HG03039 (cell line): ENCODE results near the gene TLK1.
A peak's percentile ranks its signal among the peaks of the same experiment; 100 is the strongest.

ENCODE experiments used
- ATAC-seq: cut with Tn5 transposase; IDR thresholded peaks from one replicate; pipeline ENCODE4 v1.9.1; 2021; ENCODE audit warnings: mild to moderate bottlenecking, moderate library complexity; ENCODE audit not compliant: unreplicated experiment

TLK1 gene

GRCh38 chr2:170969872-170970496 lies 190.7 kb downstream of the TLK1 start:
- ATAC-seq, result no peak

DNA sequence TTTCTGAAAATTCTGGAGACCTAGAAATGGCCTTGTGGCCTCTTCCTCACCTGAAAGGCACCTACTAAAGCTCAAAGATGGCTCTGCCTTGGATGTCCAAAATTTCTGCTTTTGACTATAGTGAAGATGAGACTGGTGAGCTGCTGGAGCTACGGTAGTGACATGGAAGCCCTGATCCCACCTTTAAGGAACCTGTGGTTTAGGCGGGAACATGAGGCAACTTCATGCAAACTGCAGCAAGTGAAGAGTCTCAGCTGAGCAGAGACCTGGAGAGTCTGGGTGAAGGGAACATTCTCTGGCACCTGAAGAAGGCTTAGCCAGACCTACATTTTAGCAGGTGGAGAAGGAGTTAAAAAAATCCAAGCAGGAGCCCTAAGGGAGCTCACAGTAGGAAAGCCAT lies 191.7 kb downstream of the TLK1 start:
- no peak for ATAC-seq

DNA sequence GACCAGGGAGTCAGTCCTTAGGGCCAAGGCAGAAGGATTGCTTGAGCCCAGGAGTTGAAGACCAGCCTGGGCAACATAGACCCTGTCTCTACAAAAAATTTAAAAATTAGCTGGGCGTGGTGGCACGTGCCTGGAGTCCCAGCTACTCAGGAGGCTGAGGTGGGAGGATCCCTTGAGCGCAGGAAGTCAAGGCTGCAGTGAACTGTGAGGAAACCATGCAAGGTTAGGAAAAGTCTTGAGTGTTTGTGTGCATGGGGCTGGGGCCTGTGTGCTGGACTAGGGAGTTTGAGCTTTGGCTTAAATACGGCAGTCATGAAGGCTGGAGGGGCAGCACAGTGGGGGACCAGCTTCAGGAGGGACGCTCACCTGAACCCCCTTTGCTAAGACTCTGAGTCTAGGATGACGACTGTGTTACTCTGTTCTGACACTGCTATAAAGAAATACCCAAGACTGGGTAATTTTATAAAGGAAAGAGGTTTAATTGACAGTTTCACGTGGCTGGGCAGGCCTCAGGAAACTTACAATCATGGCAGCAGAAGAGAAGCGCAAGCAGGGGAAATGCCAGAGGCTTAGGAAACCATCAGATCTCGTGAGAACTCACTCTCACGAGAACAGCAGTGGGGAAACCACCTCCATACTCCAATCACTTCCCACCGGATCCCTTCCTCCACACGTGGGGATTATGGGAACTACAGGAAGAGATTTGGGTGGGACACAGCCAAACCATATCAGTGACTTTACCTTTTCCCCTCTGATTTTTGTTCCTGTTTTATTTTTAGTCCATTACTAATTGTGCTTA lies 192.3 kb downstream of the TLK1 start:
- ATAC-seq, result no peak

- ATAC-seq, result no peak
These were observed 193.1 kb downstream of the TLK1 start for GRCh38 chr2:170967553-170967952.

GRCh38 chr2:170966648-170967396 lies 193.9 kb downstream of the TLK1 start:
- no peak for ATAC-seq

GRCh38 chr2:170965446-170966225 lies 195.1 kb downstream of the TLK1 start:
- ATAC-seq, result no peak

DNA sequence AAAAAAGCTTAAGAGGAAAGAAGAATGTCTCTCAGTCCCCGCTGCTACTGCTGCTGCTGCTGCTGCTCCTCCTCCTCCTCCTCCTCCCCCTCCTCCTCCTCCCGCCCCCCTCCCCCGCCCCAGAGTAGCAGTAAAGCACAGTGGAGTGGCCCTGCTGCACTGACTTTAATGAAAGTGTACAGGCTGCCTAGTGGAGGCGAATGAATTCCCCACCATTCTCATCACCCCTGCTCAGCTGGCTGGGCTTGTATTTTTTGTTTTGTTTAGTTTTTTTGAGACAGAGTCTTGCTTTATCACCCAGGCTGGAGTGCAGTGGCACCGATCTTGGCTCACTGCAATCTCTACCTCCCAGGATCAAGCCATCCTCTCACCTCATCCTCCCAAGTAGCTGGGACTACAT lies 197.3 kb downstream of the TLK1 start:
- no peak for ATAC-seq

GRCh38 chr2:170953941-170954340 lies 206.8 kb downstream of the TLK1 start:
- ATAC-seq, result no peak

DNA sequence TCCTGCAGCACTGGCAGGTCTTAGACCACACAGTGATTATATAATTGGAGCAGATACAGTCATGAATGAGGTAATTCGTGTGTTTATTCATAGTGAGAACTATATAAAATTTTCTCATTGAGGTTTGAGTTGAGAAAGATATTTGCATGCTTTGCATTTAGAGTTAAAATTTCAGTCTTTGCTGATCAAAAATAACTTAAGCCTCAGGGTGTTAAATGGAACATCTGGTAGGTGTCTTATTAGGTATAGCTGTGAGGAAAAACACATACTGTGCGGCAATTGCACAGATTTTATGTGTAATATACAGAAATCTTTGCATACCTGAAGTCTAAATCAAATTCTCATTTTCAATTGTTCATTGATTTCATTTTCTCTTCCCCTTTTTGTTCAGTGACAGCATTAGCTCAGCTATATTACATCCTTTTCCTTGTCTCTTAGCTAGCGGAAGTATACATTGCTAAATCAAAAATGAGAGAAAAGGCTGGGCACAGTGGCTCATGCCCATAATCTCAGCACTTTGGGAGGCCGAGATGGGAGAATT lies 210.4 kb downstream of the TLK1 start:
- peak; percentile 68 for ATAC-seq

GRCh38 chr2:170949415-170949814 lies 211.3 kb downstream of the TLK1 start:
- no peak for ATAC-seq

DNA sequence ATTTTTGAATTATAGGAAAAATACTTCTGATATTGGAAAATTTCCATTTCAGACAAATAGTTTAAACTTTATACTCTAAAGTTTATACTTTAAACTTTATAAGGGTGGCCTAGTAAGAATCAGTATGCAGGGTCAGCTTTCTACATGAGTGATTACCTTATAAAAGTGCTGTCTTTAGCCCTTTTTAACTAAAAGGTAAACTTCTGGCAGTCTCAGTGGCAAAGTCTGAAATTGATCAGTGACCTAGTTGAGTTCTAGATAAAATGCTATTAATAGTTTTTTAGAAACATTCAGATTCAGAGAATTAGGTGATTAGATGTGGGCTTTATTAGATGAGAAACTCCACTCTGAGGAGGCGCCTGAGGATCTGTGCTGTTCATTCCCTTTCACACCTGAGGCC lies 216.1 kb downstream of the TLK1 start:
- no peak for ATAC-seq

GRCh38 chr2:170943596-170943995 lies 217.1 kb downstream of the TLK1 start:
- ATAC-seq, result no peak

- no peak for ATAC-seq
These were observed 217.7 kb downstream of the TLK1 start for GRCh38 chr2:170943041-170943440.

GRCh38 chr2:170942615-170943014 lies 218.1 kb downstream of the TLK1 start:
- no peak for ATAC-seq
